Esophagus muscularis mucosa (tissue), 4 donors: ENCODE measurements around the gene RUNX1. TPM values are rescaled to one million over a fixed set of nuclear protein-coding genes. Genes with fewer than 3 reads are reported as not detected.

Source experiments
- DNase-seq: peaks from one replicate; pipeline ENCODE4 v3.0.0-alpha.2; 2017; ENCODE audit errors: extremely low spot score
- H3K27ac ChIP-seq, 4 donors: fragments of 200-600 bp; sonication (generic); replicated peaks in 1 of 4; 1 replicate in 3 of 4; 2 replicates in 1 of 4; pipeline ENCODE4 v1.5.1; 2016 to 2019; ENCODE audit warnings: mild to moderate bottlenecking in 1 of 4
- H3K27me3 ChIP-seq, 4 donors: fragments of 200-600 bp; sonication (generic); one replicate each; pipeline versions ENCODE4 v1.5.1 to v1.6.0; 2016 to 2019
- H3K36me3 ChIP-seq, 4 donors: fragments of 200-600 bp; sonication (generic); one replicate each; pipeline ENCODE4 v1.5.1; 2016 to 2019
- H3K4me1 ChIP-seq, 4 donors: fragments of 200-600 bp; sonication (generic); one replicate each; pipeline ENCODE4 v1.5.1; 2016 to 2019
- H3K4me3 ChIP-seq, 4 donors: fragments of 200-600 bp; sonication (generic); 1 replicate in 2 of 4; 2 replicates in 2 of 4; pipeline ENCODE4 v1.5.1; 2016 to 2019; ENCODE audit warnings: mild to moderate bottlenecking in 4 of 4, moderate library complexity in 1 of 4
- H3K9me3 ChIP-seq, 4 donors: fragments of 200-600 bp; sonication (generic); 1 replicate in 3 of 4; 2 replicates in 1 of 4; pipeline ENCODE4 v1.5.1; 2016 to 2019
- CTCF ChIP-seq, 3 experiments: fragments of 200-600 bp in 2 of 3; fragments of 450-650 bp in 1 of 3; sonication (generic) in 2 of 3; IDR thresholded peaks; one replicate each; pipeline ENCODE4 v1.5.1; 2017 to 2019; ENCODE audit warnings: antibody characterized with exemption in 3 of 3, mild to moderate bottlenecking in 2 of 3, moderate library complexity in 1 of 3
- EP300 ChIP-seq: sonication (generic); formaldehyde crosslinking; IDR thresholded peaks from one replicate; pipeline ENCODE4 v1.6.1; 2017; ENCODE audit warnings: antibody characterized with exemption
- POLR2A ChIP-seq: fragments of 450-650 bp; IDR thresholded peaks from one replicate; pipeline ENCODE4 v1.6.1; 2017; ENCODE audit warnings: antibody characterized with exemption, moderate library complexity, mild to moderate bottlenecking, low read depth
- POLR2AphosphoS5 ChIP-seq, 2 donors: sonication (generic); formaldehyde crosslinking; IDR thresholded peaks; one replicate each; pipeline ENCODE4 v1.6.1; 2017; ENCODE audit warnings: antibody characterized with exemption in 2 of 2
- WGBS: methylation state at CpG from one replicate; pipeline ENCODE4 v1.1.5; 2018; 5-methylcytosine and 5-hydroxymethylcytosine counted together
- intact Hi-C: fragments of 100-400 bp; cut with DNase I; formaldehyde crosslinking; loops from one replicate; pipeline ENCODE4 v1.15.1; 2023
- total RNA-seq, 4 donors: library from RNA; depleted of rRNA; stranded (reverse); fragments of >200 nt; gene quantifications; one replicate each; pipeline versions ENCODE4 v1.1.0 to v1.2.1, GENCODE V29; 2016

The RUNX1 gene
- total RNA-seq, 4 donors from 2014 or later: 3.7 to 10.9 (median 5.6) TPM

- no peaks in the 10 kb centered on the region for H3K27me3 ChIP-seq
- DNase-seq: no peak
- no peak overlapping the region for H3K4me3 ChIP-seq
- H3K36me3 ChIP-seq: no peaks in the 10 kb centered on the region
- WGBS: 88% methylated on average over 4 of the region's 4 CpGs
- intact Hi-C loops: no loop called here
- peaks cover 0 to 29% (median 23%) of the 10 kb centered on the region in 4 donors for H3K4me1 ChIP-seq
- no peak for TF ChIP-seq POLR2A
- TF ChIP-seq CTCF (IDR thresholded peaks at IDR 0.05): no peak
- TF ChIP-seq POLR2AphosphoS5 (IDR thresholded peaks at IDR 0.05): no peak
- TF ChIP-seq EP300: no peak
- H3K27ac ChIP-seq: peak overlapping the region in 1 of 4 donors; percentile 14
- H3K9me3 ChIP-seq: no peaks in the 10 kb centered on the region
Observed at GRCh38 chr21:34844924-34845238, 204.2 kb downstream of the RUNX1 start.

DNA sequence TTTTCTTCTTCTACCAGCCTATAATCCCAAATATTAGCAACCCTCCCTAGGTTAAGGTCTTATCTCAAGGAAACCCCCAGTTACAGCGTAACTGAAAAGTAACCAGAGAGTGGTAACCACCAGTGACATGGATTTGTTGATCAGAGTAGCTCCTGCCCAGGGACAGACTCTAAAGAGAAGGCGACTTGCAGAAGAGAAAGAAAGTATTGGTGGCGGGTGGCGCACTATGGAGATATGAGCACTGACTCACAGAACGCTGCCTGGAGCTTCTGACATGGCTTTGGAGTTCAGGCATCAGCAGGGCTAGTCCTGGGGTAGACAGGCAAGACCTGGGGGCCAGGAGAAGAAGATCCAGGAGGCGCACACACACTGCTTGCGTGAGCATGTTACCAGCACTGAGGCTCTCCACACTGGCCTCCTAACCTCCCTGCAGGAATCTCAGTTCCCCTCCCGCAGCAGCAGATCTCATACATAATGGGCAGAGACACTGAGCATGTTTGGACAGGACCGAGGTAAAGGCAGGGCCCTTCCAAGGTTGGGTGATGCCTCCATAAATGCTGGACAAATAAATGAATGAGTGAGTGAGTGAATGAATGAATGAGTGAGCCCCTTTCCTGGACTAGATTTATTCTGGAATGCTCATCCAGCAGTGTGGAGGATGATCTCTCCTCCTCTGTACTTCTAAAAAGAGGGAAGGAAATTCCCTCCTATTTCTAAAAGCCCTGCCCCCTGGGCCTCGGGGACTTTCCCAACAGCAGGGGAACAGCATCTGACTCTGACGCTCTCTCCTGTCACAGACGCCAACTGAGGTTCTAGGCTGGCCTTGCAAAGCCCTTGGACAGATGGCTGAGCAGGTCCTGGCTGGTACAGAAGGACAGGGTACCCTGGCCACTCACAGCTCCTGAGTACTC lies 204.8 kb downstream of the RUNX1 start:
- H3K36me3 ChIP-seq: no peaks in the 10 kb centered on the region
- H3K9me3 ChIP-seq: no peaks in the 10 kb centered on the region
- H3K27ac ChIP-seq: no peak overlapping the region
- no peak for DNase-seq
- WGBS: 72% methylated on average over 12 of the region's 12 CpGs
- no peak for TF ChIP-seq POLR2A
- peak; percentile 24 to 31 for TF ChIP-seq POLR2AphosphoS5 (IDR thresholded peaks at IDR 0.05)
- TF ChIP-seq EP300: no peak
- TF ChIP-seq CTCF (IDR thresholded peaks at IDR 0.05): no peak
- H3K4me3 ChIP-seq: no peak overlapping the region
- H3K27me3 ChIP-seq: no peaks in the 10 kb centered on the region
- intact Hi-C loops: no loop called here
- peaks cover 0 to 29% (median 23%) of the 10 kb centered on the region in 4 donors for H3K4me1 ChIP-seq

GRCh38 chr21:34843562-34843961 lies 205.5 kb downstream of the RUNX1 start:
- Histone ChIP-seq H3K4me1 (peaks cover 0 to 29% (median 23%) of the 10 kb centered on the region in 4 donors), H3K27ac (no peak overlapping the region), H3K4me3 (no peak overlapping the region), H3K9me3 (no peaks in the 10 kb centered on the region), H3K36me3 (no peaks in the 10 kb centered on the region), H3K27me3 (no peaks in the 10 kb centered on the region)
- intact Hi-C loops: no loop called here
- TF ChIP-seq POLR2AphosphoS5 (IDR thresholded peaks at IDR 0.05): no peak
- no peak for TF ChIP-seq EP300
- no peak for TF ChIP-seq CTCF (IDR thresholded peaks at IDR 0.05)
- no peak for TF ChIP-seq POLR2A
- DNase-seq: no peak
- WGBS: 77% methylated on average over 8 of the region's 9 CpGs

DNA sequence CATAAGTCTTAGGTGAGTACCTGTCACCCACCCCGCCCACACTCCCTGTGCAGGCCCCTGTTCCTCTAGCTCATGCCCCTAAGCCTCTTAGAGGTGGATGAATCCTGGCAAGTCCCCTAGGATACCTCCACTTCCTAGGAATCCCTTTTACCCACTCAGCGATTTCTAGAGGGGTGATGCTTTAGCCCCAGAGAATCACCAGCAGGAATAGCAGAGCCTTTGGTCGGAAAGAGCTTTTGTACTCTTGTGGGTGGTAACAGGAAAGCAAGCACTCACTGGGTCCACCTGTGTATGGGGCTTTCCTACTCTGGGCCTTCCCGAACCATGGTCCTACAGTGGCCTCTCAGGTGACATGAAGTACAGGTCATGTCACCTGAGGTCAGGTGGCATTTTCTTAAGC lies 207.9 kb downstream of the RUNX1 start:
- H3K4me3 ChIP-seq: no peak overlapping the region
- no peaks in the 10 kb centered on the region for H3K27me3 ChIP-seq
- H3K27ac ChIP-seq: no peak overlapping the region
- peaks cover 0 to 21% (median 17%) of the 10 kb centered on the region in 4 donors for H3K4me1 ChIP-seq
- DNase-seq: no peak
- H3K9me3 ChIP-seq: no peaks in the 10 kb centered on the region
- WGBS: 93% methylated on average over 4 of the region's 4 CpGs
- H3K36me3 ChIP-seq: no peaks in the 10 kb centered on the region
- TF ChIP-seq CTCF (IDR thresholded peaks at IDR 0.05) (no peak), POLR2A (no peak), EP300 (no peak)
- intact Hi-C loops: no loop called here
